AG09309 (cell line): Measurements from ENCODE around the gene ARHGAP24.

Experiments used
- DNase-seq: peaks from one replicate; pipeline ENCODE4 v3.0.0-alpha.2; 2010; ENCODE audit warnings: low read depth
- H3K4me3 ChIP-seq: 2 replicates; pipeline ENCODE4 v1.5.1; 2011; ENCODE audit warnings: mild to moderate bottlenecking, low read depth, low read length, moderate library complexity; ENCODE audit not compliant: control insufficient read depth
- CTCF ChIP-seq: IDR thresholded peaks from 2 replicates; pipeline ENCODE4 v1.5.1; 2011; ENCODE audit warnings: mild to moderate bottlenecking, low read depth, low read length, inconsistent platforms; ENCODE audit not compliant: insufficient read depth, control insufficient read depth; ENCODE audit errors: missing control alignments

The ARHGAP24 gene

GRCh38 chr4:85672116-85672515 is 197.2 kb downstream of the ARHGAP24 start:
- no peak for TF ChIP-seq CTCF
- H3K4me3 ChIP-seq: no peak overlapping the region
- DNase-seq: peak; percentile 25

- DNase-seq: no peak
- H3K4me3 ChIP-seq: no peak overlapping the region
- no peak for TF ChIP-seq CTCF
Measured at GRCh38 chr4:85672959-85673358, 198.0 kb downstream of the ARHGAP24 start.

GRCh38 chr4:85673540-85673939 is 198.6 kb downstream of the ARHGAP24 start:
- no peak for TF ChIP-seq CTCF
- H3K4me3 ChIP-seq: no peak overlapping the region
- no peak for DNase-seq

GRCh38 chr4:85675076-85676049 is 200.4 kb downstream of the ARHGAP24 start:
- no peak overlapping the region for H3K4me3 ChIP-seq
- TF ChIP-seq CTCF: no peak
- no peak for DNase-seq

- TF ChIP-seq CTCF: no peak
- no peak for DNase-seq
- no peak overlapping the region for H3K4me3 ChIP-seq
Measured at GRCh38 chr4:85676050-85676425, 201.1 kb downstream of the ARHGAP24 start.

GRCh38 chr4:85676850-85677590 is 202.1 kb downstream of the ARHGAP24 start:
- no peak for TF ChIP-seq CTCF
- no peak overlapping the region for H3K4me3 ChIP-seq
- DNase-seq: no peak
